Smooth muscle cell (in vitro differentiated cells): Measurements from ENCODE around the gene LMX1A. TPM values are rescaled to one million over a fixed set of nuclear protein-coding genes. Genes with fewer than 3 reads are reported as not detected.

Experiments
- DNase-seq: peaks from one replicate; lab custom pipeline; 2025; ENCODE audit not compliant: unreplicated experiment; lab: John Stamatoyannopoulos, UW
- H2AFZ ChIP-seq: fragments of 200-600 bp; sonication (generic); 2 replicates; pipeline ENCODE4 v1.6.0; 2016; ENCODE audit warnings: antibody characterized with exemption, low read depth, mild to moderate bottlenecking
- H3F3A ChIP-seq: fragments of 200-600 bp; sonication (generic); 2 replicates; pipeline ENCODE4 v1.6.0; 2017; ENCODE audit warnings: antibody characterized with exemption, low read depth
- H3K27ac ChIP-seq: fragments of 200-600 bp; sonication (generic); 2 replicates; pipeline ENCODE4 v1.5.1; 2016; ENCODE audit warnings: low read depth, mild to moderate bottlenecking
- H3K27me3 ChIP-seq: fragments of 200-600 bp; sonication (generic); 2 replicates; pipeline ENCODE4 v1.6.1; 2016; ENCODE audit warnings: low read depth, mild to moderate bottlenecking
- H3K36me3 ChIP-seq: fragments of 200-600 bp; sonication (generic); 2 replicates; pipeline ENCODE4 v1.5.1; 2016; ENCODE audit warnings: low read depth
- H3K4me1 ChIP-seq: fragments of 200-600 bp; sonication (generic); 2 replicates; pipeline ENCODE4 v1.5.1; 2016; ENCODE audit warnings: low read depth
- H3K4me2 ChIP-seq: fragments of 200-600 bp; sonication (generic); 2 replicates; pipeline ENCODE4 v1.6.0; 2016; ENCODE audit warnings: mild to moderate bottlenecking
- H3K4me3 ChIP-seq: fragments of 200-600 bp; sonication (generic); 2 replicates; pipeline ENCODE4 v1.5.1; 2016; ENCODE audit warnings: mild to moderate bottlenecking
- H3K79me2 ChIP-seq: fragments of 200-600 bp; sonication (generic); 2 replicates; pipeline ENCODE4 v1.6.0; 2016; ENCODE audit warnings: low read depth, mild to moderate bottlenecking
- H3K9ac ChIP-seq: fragments of 200-600 bp; sonication (generic); 2 replicates; pipeline ENCODE4 v1.6.0; 2016; ENCODE audit warnings: low read depth
- H3K9me3 ChIP-seq: fragments of 200-600 bp; sonication (generic); replicated peaks from 2 replicates; pipeline ENCODE4 v1.5.1; 2016; ENCODE audit warnings: low read depth
- H4K20me1 ChIP-seq: fragments of 200-600 bp; sonication (generic); 2 replicates; pipeline ENCODE4 v1.6.0; 2016; ENCODE audit warnings: low read depth
- CTCF ChIP-seq: fragments of 200-600 bp; sonication (generic); IDR thresholded peaks from 2 replicates; pipeline ENCODE4 v1.5.1; 2017; ENCODE audit warnings: borderline replicate concordance, mild to moderate bottlenecking, antibody characterized with exemption; ENCODE audit not compliant: insufficient read depth, poor library complexity, severe bottlenecking
- WGBS: methylation state at CpG from one replicate; pipeline ENCODE4 v1.1.7; 2016; ENCODE audit warnings: low lambda C conversion rate; 5-methylcytosine and 5-hydroxymethylcytosine counted together
- polyA plus RNA-seq: library from polyadenylated mRNA; unstranded; fragments of >200 nt; fragmentation: Nextera tagmentation; extraction: Ambion mirVana; gene quantifications from 2 replicates; pipeline ENCODE4 v1.2.1, GENCODE V29; 2016
- total RNA-seq: library from RNA; depleted of rRNA; stranded (reverse); fragments of >200 nt; gene quantifications from 2 replicates; pipeline ENCODE4 v1.2.3, GENCODE V29; 2014

Gene LMX1A
- total and polyA plus RNA-seq, 2 experiments from 2014 or later = not detected

DNA sequence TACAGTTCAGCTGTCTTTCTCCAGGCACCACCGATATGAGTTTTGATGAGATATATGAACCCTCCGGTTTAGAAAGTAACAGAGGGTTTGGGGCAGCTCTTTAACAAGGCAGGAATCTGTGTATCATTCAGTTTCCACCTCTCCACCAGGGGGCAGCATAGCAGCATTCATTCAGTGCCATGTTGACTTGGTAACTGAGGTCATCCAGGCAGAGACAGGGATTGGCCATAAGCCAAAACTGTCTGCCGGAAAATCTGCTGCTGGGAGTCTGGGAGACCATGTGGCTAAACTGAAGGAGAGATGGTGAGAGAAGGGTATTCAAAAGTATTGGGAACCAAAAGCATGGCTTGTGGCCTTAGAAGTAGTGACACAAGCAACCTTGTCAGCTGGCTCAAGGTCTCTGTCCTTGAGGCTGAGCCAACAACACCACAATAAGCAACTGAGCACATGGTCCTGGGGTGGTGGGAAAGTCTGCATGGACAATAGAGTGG, 98.5 kb downstream of the LMX1A start:
- Histone ChIP-seq H2AFZ (no peak overlapping the region), H3K4me3 (no peak overlapping the region), H3K27me3 (peaks cover 42% of the 10 kb centered on the region), H4K20me1 (no peaks in the 10 kb centered on the region), H3K27ac (no peak overlapping the region), H3K4me2 (no peak overlapping the region), H3K9ac (no peak overlapping the region), H3F3A (no peaks in the 10 kb centered on the region), H3K36me3 (no peaks in the 10 kb centered on the region), H3K9me3 (no peaks in the 10 kb centered on the region), H3K79me2 (no peaks in the 10 kb centered on the region), H3K4me1 (peaks cover 10% of the 10 kb centered on the region)
- TF ChIP-seq CTCF = peak; percentile 73
- WGBS = 25% methylated on average over 3 of the region's 3 CpGs
- peak; percentile 4 for DNase-seq

DNA sequence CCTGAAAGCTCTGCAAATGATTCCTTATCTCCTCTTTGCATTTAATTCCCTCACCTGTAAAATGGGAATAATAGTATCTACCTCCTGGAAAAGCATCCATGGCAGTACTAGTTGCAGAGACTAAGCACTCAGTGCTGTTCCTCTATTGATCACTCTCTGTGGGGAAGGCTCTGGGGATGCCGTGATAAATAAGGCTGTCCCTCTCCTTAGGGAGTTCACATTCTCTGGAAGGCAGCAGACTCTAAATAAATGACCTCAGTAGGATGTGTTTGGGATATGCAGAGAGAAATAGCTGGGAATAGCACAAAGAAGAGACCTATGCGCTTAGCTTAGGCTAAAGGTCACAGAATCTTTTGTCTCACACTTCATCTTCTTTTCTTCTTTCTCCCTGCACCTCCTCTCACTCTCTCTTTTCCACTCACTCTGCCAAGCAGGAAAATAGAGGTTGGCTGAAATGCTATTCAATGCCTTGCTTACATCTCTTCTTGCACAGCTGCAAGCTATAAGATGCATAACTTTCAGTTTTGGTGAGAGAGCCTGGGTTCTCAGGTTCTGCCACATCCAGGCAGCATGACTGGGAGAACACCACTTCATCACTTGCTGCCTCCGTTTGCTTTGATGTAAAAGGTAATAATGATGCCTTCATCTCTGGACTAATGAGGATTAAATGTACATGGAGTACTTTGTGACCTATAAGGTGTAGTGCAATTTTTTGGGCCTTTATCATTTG, 101.5 kb downstream of the LMX1A start:
- DNase-seq = no peak
- no peaks in the 10 kb centered on the region for H3K79me2 ChIP-seq
- 74% methylated on average over 3 of the region's 3 CpGs for WGBS
- no peaks in the 10 kb centered on the region for H3F3A ChIP-seq
- no peak overlapping the region for H3K4me3 ChIP-seq
- peaks cover 10% of the 10 kb centered on the region for H3K4me1 ChIP-seq
- no peak overlapping the region for H3K4me2 ChIP-seq
- no peak overlapping the region for H3K9ac ChIP-seq
- H4K20me1 ChIP-seq = no peaks in the 10 kb centered on the region
- TF ChIP-seq CTCF = no peak
- peaks cover 50% of the 10 kb centered on the region for H3K27me3 ChIP-seq
- H3K9me3 ChIP-seq = no peaks in the 10 kb centered on the region
- no peak overlapping the region for H3K27ac ChIP-seq
- H2AFZ ChIP-seq = no peak overlapping the region
- H3K36me3 ChIP-seq = no peaks in the 10 kb centered on the region

DNA sequence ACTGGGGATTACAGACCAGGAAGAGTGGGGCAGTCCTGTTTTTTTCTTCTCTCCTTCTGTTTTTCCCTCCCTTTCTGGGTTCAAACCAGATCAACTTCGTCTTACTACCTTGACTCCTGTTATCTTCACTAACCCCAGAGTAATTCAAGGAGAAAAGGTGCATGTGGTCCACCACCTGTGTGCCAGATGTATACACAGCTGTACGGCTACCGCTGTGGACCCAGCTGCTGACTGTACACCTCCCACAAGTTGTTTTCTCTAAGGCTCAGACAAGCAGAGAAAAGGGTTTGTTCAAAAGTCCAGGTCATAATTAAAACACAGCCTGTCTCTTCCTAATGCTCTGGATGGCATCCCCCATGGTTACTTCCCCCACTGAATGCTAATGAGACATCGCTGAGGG, 102.1 kb downstream of the LMX1A start:
- no peaks in the 10 kb centered on the region for H3K36me3 ChIP-seq
- no peak overlapping the region for H3K9ac ChIP-seq
- no peak overlapping the region for H3K4me3 ChIP-seq
- no peaks in the 10 kb centered on the region for H3K79me2 ChIP-seq
- peaks cover 8% of the 10 kb centered on the region for H3K4me1 ChIP-seq
- TF ChIP-seq CTCF = no peak
- no peak overlapping the region for H3K27ac ChIP-seq
- H4K20me1 ChIP-seq = no peaks in the 10 kb centered on the region
- H3K27me3 ChIP-seq = peaks cover 54% of the 10 kb centered on the region
- no peak overlapping the region for H3K4me2 ChIP-seq
- no peaks in the 10 kb centered on the region for H3K9me3 ChIP-seq
- 80% methylated on average over 4 of the region's 4 CpGs for WGBS
- H3F3A ChIP-seq = no peaks in the 10 kb centered on the region
- no peak for DNase-seq
- H2AFZ ChIP-seq = no peak overlapping the region

- no peak overlapping the region for H3K4me2 ChIP-seq
- DNase-seq = no peak
- H3K79me2 ChIP-seq = no peaks in the 10 kb centered on the region
- no peaks in the 10 kb centered on the region for H3K36me3 ChIP-seq
- H3K4me1 ChIP-seq = peaks cover 5% of the 10 kb centered on the region
- WGBS = 69% methylated on average over 2 of the region's 2 CpGs
- H3K27me3 ChIP-seq = peaks cover 60% of the 10 kb centered on the region
- no peaks in the 10 kb centered on the region for H3F3A ChIP-seq
- H3K27ac ChIP-seq = no peak overlapping the region
- no peak for TF ChIP-seq CTCF
- no peak overlapping the region for H3K9ac ChIP-seq
- no peaks in the 10 kb centered on the region for H4K20me1 ChIP-seq
- H2AFZ ChIP-seq = no peak overlapping the region
- H3K4me3 ChIP-seq = no peak overlapping the region
- no peaks in the 10 kb centered on the region for H3K9me3 ChIP-seq
Measured at GRCh38 chr1:165253818-165254254, 102.7 kb downstream of the LMX1A start.
